ENCODE results near the gene BMP8A. TPM values are rescaled to one million over a fixed set of nuclear protein-coding genes. Genes with fewer than 3 reads are reported as not detected.

BMP8A gene
- total and polyA plus RNA-seq, 2 donors from 2014 or later: 1.2 TPM; not detected in 1

DNA sequence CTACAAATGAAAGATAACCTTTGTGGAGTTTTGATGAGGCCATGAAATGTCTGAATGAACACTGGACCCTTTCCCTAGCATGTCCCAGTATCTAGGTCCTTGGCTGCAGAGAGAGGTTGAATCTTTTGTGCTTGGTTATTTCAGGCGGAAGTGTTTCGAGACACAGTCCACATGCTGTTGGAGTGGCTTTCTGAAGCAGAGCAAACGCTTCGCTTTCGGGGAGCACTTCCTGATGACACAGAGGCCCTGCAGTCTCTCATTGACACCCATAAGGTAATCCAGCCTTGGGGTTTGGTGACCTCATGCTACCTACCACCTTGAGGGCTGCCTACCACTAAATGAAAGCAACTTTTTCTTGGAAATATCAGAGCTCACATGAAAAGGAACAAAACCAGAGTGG lies 38.9 kb upstream of the BMP8A start:
- FAIRE-seq (no peak), DNase-seq (no peak)
- H3K9ac ChIP-seq (ENCODE audit: low read length in 3 of 3): no peak overlapping the region

DNA sequence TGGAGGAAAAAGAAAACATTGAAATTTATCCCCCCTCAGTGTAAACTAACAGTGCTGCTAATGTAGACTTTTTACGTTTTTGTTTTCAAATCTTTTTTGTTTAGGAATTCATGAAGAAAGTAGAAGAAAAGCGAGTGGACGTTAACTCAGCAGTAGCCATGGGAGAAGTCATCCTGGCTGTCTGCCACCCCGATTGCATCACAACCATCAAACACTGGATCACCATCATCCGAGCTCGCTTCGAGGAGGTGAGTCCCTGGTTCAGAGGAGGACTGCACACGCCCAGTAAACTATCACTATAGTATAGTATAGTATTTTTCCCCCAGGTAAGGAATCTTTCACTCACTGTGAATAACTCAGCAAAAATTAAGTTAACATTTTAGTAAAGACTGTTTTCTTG lies 37.8 kb upstream of the BMP8A start:
- H3K9me3 ChIP-seq (ENCODE audit: control insufficient read depth in 2 of 3, insufficient read depth in 1 of 3, low read length in 3 of 3): no peaks in the 10 kb centered on the region
- TF ChIP-seq CTCF (IDR thresholded peaks at IDR 0.05; ENCODE audit: borderline replicate concordance, extremely low read depth, insufficient read depth): no peak
- no peaks in the 10 kb centered on the region for H3K4me1 ChIP-seq (ENCODE audit: control insufficient read depth in 2 of 3, insufficient read depth in 2 of 3, low read depth in 1 of 3, low read length in 3 of 3)
- no peak overlapping the region for H3K9ac ChIP-seq (ENCODE audit: low read length in 3 of 3)
- no peaks in the 10 kb centered on the region for H3K27me3 ChIP-seq (ENCODE audit: control insufficient read depth, insufficient read depth, low read length)
- intact Hi-C loops (cut with DNase I): no loop called here
- H3K36me3 ChIP-seq (ENCODE audit: control insufficient read depth in 2 of 3, insufficient read depth in 3 of 3, low read length in 3 of 3): peaks cover 23 to 85% (median 63%) of the 10 kb centered on the region in 3 donors
- no peak overlapping the region for H3K27ac ChIP-seq (ENCODE audit: low read depth in 2 of 2, low read length in 2 of 2)
- no peak overlapping the region for H3K4me3 ChIP-seq (ENCODE audit: low read length in 3 of 3)
- DNase-seq (no peak), FAIRE-seq (no peak)

More for the DNA sequence above, 38.9 kb upstream of the BMP8A start:
- Histone ChIP-seq H3K9me3 (ENCODE audit: control insufficient read depth in 2 of 3, insufficient read depth in 1 of 3, low read length in 3 of 3) (no peaks in the 10 kb centered on the region), H3K4me3 (ENCODE audit: low read length in 3 of 3) (no peak overlapping the region), H3K27ac (ENCODE audit: low read depth in 2 of 2, low read length in 2 of 2) (no peak overlapping the region), H3K27me3 (ENCODE audit: control insufficient read depth, insufficient read depth, low read length) (no peaks in the 10 kb centered on the region), H3K36me3 (ENCODE audit: control insufficient read depth in 2 of 3, insufficient read depth in 3 of 3, low read length in 3 of 3) (peaks cover 23 to 85% (median 56%) of the 10 kb centered on the region in 3 donors), H3K4me1 (ENCODE audit: control insufficient read depth in 2 of 3, insufficient read depth in 2 of 3, low read depth in 1 of 3, low read length in 3 of 3) (no peaks in the 10 kb centered on the region)
- intact Hi-C loops (cut with DNase I): no loop called here
- no peak for TF ChIP-seq CTCF (IDR thresholded peaks at IDR 0.05; ENCODE audit: borderline replicate concordance, extremely low read depth, insufficient read depth)

DNA sequence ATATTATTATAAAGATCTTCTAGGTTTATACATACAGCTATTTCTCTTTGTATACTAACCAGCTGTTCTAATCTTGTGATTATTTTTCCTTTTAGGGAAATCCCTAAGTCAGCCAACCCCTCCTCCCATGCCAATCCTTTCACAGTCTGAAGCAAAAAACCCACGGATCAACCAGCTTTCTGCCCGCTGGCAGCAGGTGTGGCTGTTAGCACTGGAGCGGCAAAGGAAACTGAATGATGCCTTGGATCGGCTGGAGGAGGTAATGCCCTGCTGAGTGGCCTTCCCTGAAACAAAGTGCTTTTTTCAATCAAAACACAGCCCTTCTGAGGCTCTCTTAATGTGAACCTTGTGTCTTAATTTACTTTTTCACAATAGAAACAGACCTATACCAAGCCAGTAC lies 32.4 kb upstream of the BMP8A start:
- DNase-seq: no peak
- Histone ChIP-seq H3K27me3 (ENCODE audit: control insufficient read depth, insufficient read depth, low read length) (no peaks in the 10 kb centered on the region), H3K9ac (ENCODE audit: low read length in 3 of 3) (no peak overlapping the region), H3K4me3 (ENCODE audit: low read length in 3 of 3) (no peak overlapping the region), H3K27ac (ENCODE audit: low read depth in 2 of 2, low read length in 2 of 2) (no peak overlapping the region), H3K4me1 (ENCODE audit: control insufficient read depth in 2 of 3, insufficient read depth in 2 of 3, low read depth in 1 of 3, low read length in 3 of 3) (no peaks in the 10 kb centered on the region), H3K9me3 (ENCODE audit: control insufficient read depth in 2 of 3, insufficient read depth in 1 of 3, low read length in 3 of 3) (no peaks in the 10 kb centered on the region), H3K36me3 (ENCODE audit: control insufficient read depth in 2 of 3, insufficient read depth in 3 of 3, low read length in 3 of 3) (peaks cover 33 to 90% (median 80%) of the 10 kb centered on the region in 3 donors)
- no peak for FAIRE-seq
- TF ChIP-seq CTCF (IDR thresholded peaks at IDR 0.05; ENCODE audit: borderline replicate concordance, extremely low read depth, insufficient read depth): no peak
- intact Hi-C loops (cut with DNase I): no loop called here

- FAIRE-seq (no peak), DNase-seq (no peak)
- no peaks in the 10 kb centered on the region for H3K4me1 ChIP-seq (ENCODE audit: control insufficient read depth in 2 of 3, insufficient read depth in 2 of 3, low read depth in 1 of 3, low read length in 3 of 3)
- H3K9me3 ChIP-seq (ENCODE audit: control insufficient read depth in 2 of 3, insufficient read depth in 1 of 3, low read length in 3 of 3): no peaks in the 10 kb centered on the region
- no peak overlapping the region for H3K9ac ChIP-seq (ENCODE audit: low read length in 3 of 3)
- no peak overlapping the region for H3K27ac ChIP-seq (ENCODE audit: low read depth in 2 of 2, low read length in 2 of 2)
- TF ChIP-seq CTCF (IDR thresholded peaks at IDR 0.05; ENCODE audit: borderline replicate concordance, extremely low read depth, insufficient read depth): no peak
- intact Hi-C loops (cut with DNase I): no loop called here
- no peaks in the 10 kb centered on the region for H3K27me3 ChIP-seq (ENCODE audit: control insufficient read depth, insufficient read depth, low read length)
- H3K4me3 ChIP-seq (ENCODE audit: low read length in 3 of 3): no peak overlapping the region
- peaks cover 33 to 73% (median 62%) of the 10 kb centered on the region in 3 donors for H3K36me3 ChIP-seq (ENCODE audit: control insufficient read depth in 2 of 3, insufficient read depth in 3 of 3, low read length in 3 of 3)
These were observed 29.4 kb upstream of the BMP8A start for GRCh38 chr1:39462074-39462473.

Measured in kidney (tissue), 14 donors.